Retinal pigment epithelial cell (primary cell): ENCODE measurements around the gene LRRC10B.
A peak's percentile ranks its signal among the peaks of the same experiment; 100 is the strongest.

Experiments used
- DNase-seq: peaks from one replicate; pipeline ENCODE4 v3.0.0-alpha.2; 2010; ENCODE audit warnings: low read depth
- H3K4me3 ChIP-seq: 2 replicates; pipeline ENCODE4 v1.5.1; 2011; ENCODE audit warnings: mild to moderate bottlenecking, low read length, control low read depth, moderate library complexity
- CTCF ChIP-seq: conservative IDR thresholded peaks from 2 replicates; pipeline ENCODE4 v1.5.1; 2011; ENCODE audit warnings: low read depth, low read length, control low read depth, inconsistent platforms

Gene LRRC10B

GRCh38 chr11:61515686-61516085, 7.1 kb downstream of the LRRC10B start:
- no peak for TF ChIP-seq CTCF
- no peak for DNase-seq
- no peak overlapping the region for H3K4me3 ChIP-seq

GRCh38 chr11:61516191-61516590, 7.6 kb downstream of the LRRC10B start:
- no peak for DNase-seq
- no peak for TF ChIP-seq CTCF
- H3K4me3 ChIP-seq = no peak overlapping the region

- H3K4me3 ChIP-seq = no peak overlapping the region
- peak; percentile 98 for TF ChIP-seq CTCF
- no peak for DNase-seq
Observed at GRCh38 chr11:61516675-61517572, 8.4 kb downstream of the LRRC10B start.

GRCh38 chr11:61518032-61518795, 9.7 kb downstream of the LRRC10B start:
- no peak for TF ChIP-seq CTCF
- H3K4me3 ChIP-seq = no peak overlapping the region
- no peak for DNase-seq

GRCh38 chr11:61522881-61523280, 14.3 kb downstream of the LRRC10B start:
- TF ChIP-seq CTCF = no peak
- no peak for DNase-seq
- H3K4me3 ChIP-seq = no peak overlapping the region

GRCh38 chr11:61524446-61524845, 15.9 kb downstream of the LRRC10B start:
- no peak overlapping the region for H3K4me3 ChIP-seq
- no peak for DNase-seq
- TF ChIP-seq CTCF = no peak
